GM19467 (cell line): Measurements from ENCODE around the gene COX15.
"Not testable (repeated sequence)": the region's sequence is repeated elsewhere in the genome, so short reads cannot be mapped to it uniquely, and the experiment has no call there.

Experiments
- ATAC-seq: cut with Tn5 transposase; IDR thresholded peaks from one replicate; pipeline ENCODE4 v1.9.1; 2021; ENCODE audit warnings: mild to moderate bottlenecking, moderate library complexity; ENCODE audit not compliant: unreplicated experiment

COX15 gene

GRCh38 chr10:99742254-99742653, 10.3 kb upstream of the COX15 start:
- no peak for ATAC-seq

- no peak for ATAC-seq
Observed at GRCh38 chr10:99740933-99741559, 9.1 kb upstream of the COX15 start.

GRCh38 chr10:99740260-99740659, 8.3 kb upstream of the COX15 start:
- no peak for ATAC-seq

GRCh38 chr10:99734111-99734510, 2.2 kb upstream of the COX15 start:
- ATAC-seq, result not testable (repeated sequence)

- ATAC-seq, result no peak
Observed at GRCh38 chr10:99733366-99733765, 1.4 kb upstream of the COX15 start.

GRCh38 chr10:99731306-99732032, 458 bp downstream of the COX15 start:
- ATAC-seq, result no peak

- no peak for ATAC-seq
Observed at GRCh38 chr10:99730026-99730425, 1.9 kb downstream of the COX15 start.

GRCh38 chr10:99720387-99720786, 11.5 kb downstream of the COX15 start:
- ATAC-seq, result no peak

GRCh38 chr10:99714446-99714845, 17.5 kb downstream of the COX15 start:
- ATAC-seq, result no peak

- ATAC-seq, result no peak
Observed at GRCh38 chr10:99711129-99711719, 20.7 kb downstream of the COX15 start.

GRCh38 chr10:99709480-99710229, 22.3 kb downstream of the COX15 start:
- no peak for ATAC-seq

GRCh38 chr10:99708428-99709012, 23.4 kb downstream of the COX15 start:
- ATAC-seq, result no peak

GRCh38 chr10:99700649-99701048, 31.3 kb downstream of the COX15 start:
- ATAC-seq, result no peak

GRCh38 chr10:99698504-99699080, 33.3 kb downstream of the COX15 start:
- ATAC-seq, result no peak

- no peak for ATAC-seq
Observed at GRCh38 chr10:99695761-99696160, 36.2 kb downstream of the COX15 start.

- ATAC-seq, result no peak
Observed at GRCh38 chr10:99693933-99694583, 37.9 kb downstream of the COX15 start.

GRCh38 chr10:99689461-99689860, 42.5 kb downstream of the COX15 start:
- no peak for ATAC-seq

GRCh38 chr10:99685597-99685967, 46.3 kb downstream of the COX15 start:
- peak; percentile 72 for ATAC-seq

- ATAC-seq, result no peak
Observed at GRCh38 chr10:99682752-99683151, 49.2 kb downstream of the COX15 start.
